WERI-Rb-1 (cell line): Measurements from ENCODE around the gene HRK.
"Not testable (repeated sequence)": the region's sequence is repeated elsewhere in the genome, so short reads cannot be mapped to it uniquely, and the experiment has no call there.

Experiments used
- DNase-seq: peaks from one replicate; pipeline ENCODE4 v3.0.0-alpha.2; 2020
- H3K27ac ChIP-seq: fragments of 250-450 bp; sonication (Bioruptor Pico); 2 replicates; pipeline ENCODE4 v1.5.1; 2020; ENCODE audit warnings: mild to moderate bottlenecking, moderate library complexity
- H3K27me3 ChIP-seq: fragments of 250-450 bp; sonication (Bioruptor Pico); 2 replicates; pipeline ENCODE4 v1.5.1; 2021; ENCODE audit warnings: mild to moderate bottlenecking, low read depth, moderate library complexity; ENCODE audit not compliant: insufficient read depth, severe bottlenecking
- H3K36me3 ChIP-seq: fragments of 250-450 bp; sonication (Bioruptor Pico); 2 replicates; pipeline ENCODE4 v1.5.1; 2020; ENCODE audit warnings: mild to moderate bottlenecking, moderate library complexity
- H3K4me3 ChIP-seq: 2 replicates; pipeline ENCODE4 v1.5.1; 2011; ENCODE audit warnings: low read depth, mild to moderate bottlenecking, control low read depth, low read length
- H3K9me3 ChIP-seq: fragments of 250-450 bp; sonication (Bioruptor Pico); 2 replicates; pipeline ENCODE4 v1.5.1; 2021; ENCODE audit warnings: mild to moderate bottlenecking, moderate library complexity; ENCODE audit not compliant: severe bottlenecking
- TF ChIP-seq, protein P1 (sequence below): IDR thresholded peaks from 2 replicates; pipeline ENCODE4 v1.5.1; 2011; ENCODE audit warnings: low read depth, mild to moderate bottlenecking, control low read depth, inconsistent platforms, low read length

Gene HRK

GRCh38 chr12:116818948-116819832 is 62.1 kb downstream of the HRK start:
- DNase-seq = peak; percentile 94
- Histone ChIP-seq H3K27me3 (no peaks in the 10 kb centered on the region), H3K27ac (peak overlapping the region; percentile 97), H3K4me3 (peak overlapping the region; percentile 84), H3K9me3 (no peaks in the 10 kb centered on the region), H3K36me3 (peaks cover 9% of the 10 kb centered on the region)
- TF ChIP-seq, protein P1, sequence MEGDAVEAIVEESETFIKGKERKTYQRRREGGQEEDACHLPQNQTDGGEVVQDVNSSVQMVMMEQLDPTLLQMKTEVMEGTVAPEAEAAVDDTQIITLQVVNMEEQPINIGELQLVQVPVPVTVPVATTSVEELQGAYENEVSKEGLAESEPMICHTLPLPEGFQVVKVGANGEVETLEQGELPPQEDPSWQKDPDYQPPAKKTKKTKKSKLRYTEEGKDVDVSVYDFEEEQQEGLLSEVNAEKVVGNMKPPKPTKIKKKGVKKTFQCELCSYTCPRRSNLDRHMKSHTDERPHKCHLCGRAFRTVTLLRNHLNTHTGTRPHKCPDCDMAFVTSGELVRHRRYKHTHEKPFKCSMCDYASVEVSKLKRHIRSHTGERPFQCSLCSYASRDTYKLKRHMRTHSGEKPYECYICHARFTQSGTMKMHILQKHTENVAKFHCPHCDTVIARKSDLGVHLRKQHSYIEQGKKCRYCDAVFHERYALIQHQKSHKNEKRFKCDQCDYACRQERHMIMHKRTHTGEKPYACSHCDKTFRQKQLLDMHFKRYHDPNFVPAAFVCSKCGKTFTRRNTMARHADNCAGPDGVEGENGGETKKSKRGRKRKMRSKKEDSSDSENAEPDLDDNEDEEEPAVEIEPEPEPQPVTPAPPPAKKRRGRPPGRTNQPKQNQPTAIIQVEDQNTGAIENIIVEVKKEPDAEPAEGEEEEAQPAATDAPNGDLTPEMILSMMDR = no peak

- Histone ChIP-seq H3K36me3 (peaks cover 9% of the 10 kb centered on the region), H3K27ac (peak overlapping the region; percentile 97), H3K27me3 (no peaks in the 10 kb centered on the region), H3K4me3 (peak overlapping the region; percentile 84), H3K9me3 (no peaks in the 10 kb centered on the region)
- TF ChIP-seq, protein P1 = no peak
- DNase-seq = no peak
Observed at GRCh38 chr12:116818341-116818856, 62.8 kb downstream of the HRK start.

DNA sequence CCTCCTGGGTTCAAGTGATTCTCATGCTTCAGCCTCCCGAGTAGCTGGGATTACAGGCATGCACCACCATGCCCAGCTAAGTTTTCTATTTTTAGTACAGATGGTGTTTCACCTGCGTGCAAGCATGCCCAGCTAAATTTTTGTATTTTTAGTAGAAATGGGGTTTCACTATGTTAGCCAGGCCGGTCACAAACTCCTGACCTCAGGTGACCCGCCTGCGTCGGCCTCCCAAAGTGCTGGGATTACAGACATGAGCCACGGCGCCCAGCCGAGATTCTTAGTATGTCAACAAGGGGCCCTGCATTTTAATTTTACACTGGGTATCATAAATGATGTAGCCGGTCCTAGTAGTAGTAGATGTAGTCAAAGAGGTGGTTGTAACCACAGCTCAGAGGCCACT is 66.5 kb downstream of the HRK start:
- not testable (repeated sequence) for H3K9me3 ChIP-seq, H3K36me3 ChIP-seq, H3K4me3 ChIP-seq, H3K27me3 ChIP-seq, DNase-seq, H3K27ac ChIP-seq

GRCh38 chr12:116813271-116814041 is 67.8 kb downstream of the HRK start:
- no peaks in the 10 kb centered on the region for H3K27me3 ChIP-seq
- no peak overlapping the region for H3K4me3 ChIP-seq
- no peak for DNase-seq

DNA sequence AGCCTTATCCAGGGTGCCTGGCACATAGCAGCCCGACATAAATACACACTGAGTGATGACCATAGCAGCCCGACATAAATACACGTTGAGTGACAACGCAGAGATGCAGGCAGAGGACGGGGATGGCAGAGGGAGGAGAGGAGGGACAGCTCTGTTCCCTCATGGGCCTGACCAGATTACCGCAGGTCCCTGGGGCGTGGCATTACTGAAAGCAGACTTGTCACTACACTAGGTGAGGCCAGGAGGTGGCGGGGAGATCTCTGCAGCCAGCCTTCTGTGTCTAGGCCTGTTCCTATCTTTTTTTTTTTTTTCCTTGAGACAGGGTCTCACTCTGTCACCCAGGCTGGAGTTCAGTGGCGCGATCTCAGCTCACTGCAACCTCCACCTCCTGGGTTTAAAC is 69.0 kb downstream of the HRK start:
- DNase-seq = no peak
- Histone ChIP-seq H3K9me3 (no peaks in the 10 kb centered on the region), H3K27me3 (no peaks in the 10 kb centered on the region), H3K4me3 (no peak overlapping the region), H3K27ac (no peak overlapping the region), H3K36me3 (peaks cover 1% of the 10 kb centered on the region)
- TF ChIP-seq, protein P1 = no peak

More at GRCh38 chr12:116813271-116814041, 67.8 kb downstream of the HRK start:
- H3K9me3 ChIP-seq = no peaks in the 10 kb centered on the region
- H3K36me3 ChIP-seq = peaks cover 6% of the 10 kb centered on the region
- TF ChIP-seq, protein P1 = no peak
- H3K27ac ChIP-seq = no peak overlapping the region
